Measurements from ENCODE around the gene INAFM2. TPM values are rescaled to one million over a fixed set of nuclear protein-coding genes. Genes with fewer than 3 reads are reported as not detected.

The INAFM2 gene
- total and polyA plus RNA-seq, 4 donors: 3.3 to 5.7 (median 4.4) TPM

DNA sequence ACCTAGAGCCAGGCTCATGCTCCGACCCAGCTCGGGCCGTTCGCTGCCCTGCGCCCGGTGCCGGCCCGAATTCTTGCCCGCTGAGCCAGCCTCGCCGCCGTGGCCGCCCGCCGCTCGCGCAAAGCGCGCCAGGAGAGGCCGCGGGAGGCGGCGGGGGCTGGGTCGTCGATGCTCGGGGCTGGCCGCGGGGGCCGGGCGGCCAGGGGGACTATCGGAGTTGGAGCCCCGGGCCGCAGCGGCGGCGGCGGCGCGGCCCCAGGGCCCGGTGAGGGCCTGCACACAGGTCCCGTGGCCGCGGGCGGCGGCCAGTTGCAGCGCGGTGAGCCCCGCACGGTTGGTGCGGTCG is 41.7 kb upstream of the INAFM2 start:
- Histone ChIP-seq H3K4me1 (ENCODE audit: control insufficient read depth in 4 of 4, insufficient read depth in 4 of 4, low read length in 3 of 4) (peaks cover 6 to 26% (median 15%) of the 10 kb centered on the region in 4 donors), H3K27ac (ENCODE audit: low read depth in 1 of 2, low read length in 2 of 2) (no peak overlapping the region), H3K9ac (ENCODE audit: low read depth in 1 of 2, low read length in 2 of 2) (no peak overlapping the region), H3K9me3 (ENCODE audit: control insufficient read depth in 4 of 4, low read length in 3 of 4) (no peaks in the 10 kb centered on the region), H3K36me3 (ENCODE audit: control insufficient read depth in 4 of 4, insufficient read depth in 3 of 4, low read depth in 1 of 4, low read length in 3 of 4) (no peaks in the 10 kb centered on the region), H3K4me3 (ENCODE audit: low read depth in 1 of 3, low read length in 3 of 3) (peak overlapping the region in 2 of 3 donors; percentile 5 to 46), H3K27me3 (ENCODE audit: control insufficient read depth in 4 of 4, insufficient read depth in 4 of 4, low read length in 3 of 4) (peaks cover 0 to 8% (median 2%) of the 10 kb centered on the region in 4 donors)
- DNase-seq (ENCODE audit: low spot score): no peak
- 6% methylated on average over 51 of the region's 51 CpGs for WGBS
- TF ChIP-seq GABPA (IDR thresholded peaks at IDR 0.05 in 1 of 2, conservative IDR thresholded peaks at IDR 0.05 in 1 of 2) (no peak), TAF1 (conservative IDR thresholded peaks at IDR 0.05) (no peak), JUND (IDR thresholded peaks at IDR 0.05) (no peak), NR2F2 (IDR thresholded peaks at IDR 0.05) (no peak), FOXA2 (IDR thresholded peaks at IDR 0.05) (no peak), MAX (IDR thresholded peaks at IDR 0.05) (no peak), RAD21 (IDR thresholded peaks at IDR 0.05) (no peak), HNF4G (IDR thresholded peaks at IDR 0.05) (no peak), SP1 (IDR thresholded peaks at IDR 0.05) (no peak)
- TF ChIP-seq, protein P1, sequence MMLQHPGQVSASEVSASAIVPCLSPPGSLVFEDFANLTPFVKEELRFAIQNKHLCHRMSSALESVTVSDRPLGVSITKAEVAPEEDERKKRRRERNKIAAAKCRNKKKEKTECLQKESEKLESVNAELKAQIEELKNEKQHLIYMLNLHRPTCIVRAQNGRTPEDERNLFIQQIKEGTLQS (IDR thresholded peaks at IDR 0.05): no peak

DNA sequence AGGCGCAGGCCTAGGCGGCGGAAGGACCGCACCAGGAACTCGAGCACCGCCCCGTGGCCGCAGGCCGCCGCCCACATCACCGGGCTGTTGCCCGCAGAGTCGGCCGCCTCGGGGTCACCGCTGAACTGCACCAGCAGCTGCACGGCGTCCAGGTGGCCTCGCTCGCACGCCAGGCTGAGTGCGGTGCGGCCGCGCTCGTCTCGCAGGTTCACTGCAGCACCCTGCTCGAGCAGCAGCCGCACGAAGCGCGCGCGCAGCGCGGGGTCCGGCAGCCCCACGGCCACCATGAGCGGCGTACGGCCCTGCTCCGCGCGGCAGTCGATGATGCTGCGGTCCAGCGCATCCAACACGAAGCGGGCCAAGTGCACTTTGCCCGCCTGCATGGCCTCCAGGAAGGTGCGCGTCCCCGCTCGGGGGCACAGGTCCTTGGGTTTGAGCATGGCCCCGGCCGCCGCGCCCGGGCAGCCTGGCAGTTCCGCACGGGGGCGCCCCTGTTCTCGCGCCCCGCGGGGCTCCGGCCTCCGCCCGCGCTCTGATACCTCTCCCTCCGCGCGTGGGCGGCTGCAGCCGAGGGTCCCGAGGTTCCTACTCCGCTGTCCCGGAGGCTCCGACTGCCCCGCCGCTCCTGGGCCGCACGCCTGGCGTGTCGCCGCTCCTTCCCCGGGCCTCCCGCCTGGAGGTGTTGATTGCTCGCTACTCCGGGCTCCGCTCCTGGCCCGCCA is 41.2 kb upstream of the INAFM2 start:
- Histone ChIP-seq H3K9me3 (ENCODE audit: control insufficient read depth in 4 of 4, low read length in 3 of 4) (no peaks in the 10 kb centered on the region), H3K36me3 (ENCODE audit: control insufficient read depth in 4 of 4, insufficient read depth in 3 of 4, low read depth in 1 of 4, low read length in 3 of 4) (no peaks in the 10 kb centered on the region), H3K27me3 (ENCODE audit: control insufficient read depth in 4 of 4, insufficient read depth in 4 of 4, low read length in 3 of 4) (peaks cover 0 to 8% (median 2%) of the 10 kb centered on the region in 4 donors), H3K4me1 (ENCODE audit: control insufficient read depth in 4 of 4, insufficient read depth in 4 of 4, low read length in 3 of 4) (peaks cover 6 to 26% (median 15%) of the 10 kb centered on the region in 4 donors), H3K9ac (ENCODE audit: low read depth in 1 of 2, low read length in 2 of 2) (no peak overlapping the region), H3K4me3 (ENCODE audit: low read depth in 1 of 3, low read length in 3 of 3) (peak overlapping the region; percentile 5 to 46 (median 31)), H3K27ac (ENCODE audit: low read depth in 1 of 2, low read length in 2 of 2) (no peak overlapping the region)
- TF ChIP-seq EGR1 (IDR thresholded peaks at IDR 0.05; ENCODE audit: low read depth in 2 of 2) (no peak), YY1 (IDR thresholded peaks at IDR 0.05) (no peak), RXRA (IDR thresholded peaks at IDR 0.05) (peak; percentile 17 to 27), NR2F2 (IDR thresholded peaks at IDR 0.05) (no peak), FOXA1 (IDR thresholded peaks at IDR 0.05) (no peak), ZBTB33 (IDR thresholded peaks at IDR 0.05) (no peak), CTCF (IDR thresholded peaks at IDR 0.05; ENCODE audit: low read depth, low read length, missing input control) (no peak), TAF1 (conservative IDR thresholded peaks at IDR 0.05) (no peak), HNF4A (conservative IDR thresholded peaks at IDR 0.05) (peak; percentile 60 to 75), FOXA2 (IDR thresholded peaks at IDR 0.05) (no peak), GABPA (IDR thresholded peaks at IDR 0.05 in 1 of 2, conservative IDR thresholded peaks at IDR 0.05 in 1 of 2) (no peak), MAX (IDR thresholded peaks at IDR 0.05) (no peak), SP1 (IDR thresholded peaks at IDR 0.05) (peak; percentile 21), JUND (IDR thresholded peaks at IDR 0.05) (no peak), RAD21 (IDR thresholded peaks at IDR 0.05) (no peak), HNF4G (IDR thresholded peaks at IDR 0.05) (no peak)
- TF ChIP-seq, protein P1 (IDR thresholded peaks at IDR 0.05): no peak
- TF ChIP-seq, protein P2, sequence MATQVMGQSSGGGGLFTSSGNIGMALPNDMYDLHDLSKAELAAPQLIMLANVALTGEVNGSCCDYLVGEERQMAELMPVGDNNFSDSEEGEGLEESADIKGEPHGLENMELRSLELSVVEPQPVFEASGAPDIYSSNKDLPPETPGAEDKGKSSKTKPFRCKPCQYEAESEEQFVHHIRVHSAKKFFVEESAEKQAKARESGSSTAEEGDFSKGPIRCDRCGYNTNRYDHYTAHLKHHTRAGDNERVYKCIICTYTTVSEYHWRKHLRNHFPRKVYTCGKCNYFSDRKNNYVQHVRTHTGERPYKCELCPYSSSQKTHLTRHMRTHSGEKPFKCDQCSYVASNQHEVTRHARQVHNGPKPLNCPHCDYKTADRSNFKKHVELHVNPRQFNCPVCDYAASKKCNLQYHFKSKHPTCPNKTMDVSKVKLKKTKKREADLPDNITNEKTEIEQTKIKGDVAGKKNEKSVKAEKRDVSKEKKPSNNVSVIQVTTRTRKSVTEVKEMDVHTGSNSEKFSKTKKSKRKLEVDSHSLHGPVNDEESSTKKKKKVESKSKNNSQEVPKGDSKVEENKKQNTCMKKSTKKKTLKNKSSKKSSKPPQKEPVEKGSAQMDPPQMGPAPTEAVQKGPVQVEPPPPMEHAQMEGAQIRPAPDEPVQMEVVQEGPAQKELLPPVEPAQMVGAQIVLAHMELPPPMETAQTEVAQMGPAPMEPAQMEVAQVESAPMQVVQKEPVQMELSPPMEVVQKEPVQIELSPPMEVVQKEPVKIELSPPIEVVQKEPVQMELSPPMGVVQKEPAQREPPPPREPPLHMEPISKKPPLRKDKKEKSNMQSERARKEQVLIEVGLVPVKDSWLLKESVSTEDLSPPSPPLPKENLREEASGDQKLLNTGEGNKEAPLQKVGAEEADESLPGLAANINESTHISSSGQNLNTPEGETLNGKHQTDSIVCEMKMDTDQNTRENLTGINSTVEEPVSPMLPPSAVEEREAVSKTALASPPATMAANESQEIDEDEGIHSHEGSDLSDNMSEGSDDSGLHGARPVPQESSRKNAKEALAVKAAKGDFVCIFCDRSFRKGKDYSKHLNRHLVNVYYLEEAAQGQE (IDR thresholded peaks at IDR 0.05): no peak
- WGBS: 1% methylated on average over 92 of the region's 92 CpGs
- DNase-seq (ENCODE audit: low spot score): no peak

All from liver (tissue), 9 donors.